Dermis blood vessel endothelial cell (primary cell): ENCODE measurements around the gene USP1. TPM values are rescaled to one million over a fixed set of nuclear protein-coding genes. Genes with fewer than 3 reads are reported as not detected.

Experiments used
- DNase-seq: peaks from one replicate; pipeline ENCODE4 v3.0.0; 2010
- total RNA-seq: library from RNA; depleted of rRNA; stranded (reverse); fragments of >200 nt; gene quantifications from 2 replicates; pipeline ENCODE4 v1.2.3, GENCODE V29; 2014

USP1 gene
- total RNA-seq, 1 donor from 2014 or later, result 28.1 TPM

DNA sequence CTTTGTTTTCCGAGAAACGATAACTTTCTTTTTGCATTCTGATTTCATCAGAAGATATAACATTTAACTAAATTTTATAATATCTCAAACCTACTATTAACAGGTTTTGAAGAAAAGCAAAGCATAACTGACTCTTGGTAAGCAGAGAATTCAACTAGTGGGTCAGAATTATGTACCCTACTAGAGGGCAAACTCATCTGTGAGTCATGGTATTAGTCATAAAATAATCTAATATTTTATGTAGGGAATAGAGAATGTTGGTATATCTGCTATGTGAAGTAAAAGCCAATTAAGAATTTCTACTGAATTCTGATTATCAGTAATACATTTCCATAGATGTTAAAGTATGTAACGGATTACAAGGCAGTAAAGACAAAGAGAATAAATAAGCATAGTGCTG, 56.8 kb downstream of the USP1 start:
- no peak for DNase-seq

DNA sequence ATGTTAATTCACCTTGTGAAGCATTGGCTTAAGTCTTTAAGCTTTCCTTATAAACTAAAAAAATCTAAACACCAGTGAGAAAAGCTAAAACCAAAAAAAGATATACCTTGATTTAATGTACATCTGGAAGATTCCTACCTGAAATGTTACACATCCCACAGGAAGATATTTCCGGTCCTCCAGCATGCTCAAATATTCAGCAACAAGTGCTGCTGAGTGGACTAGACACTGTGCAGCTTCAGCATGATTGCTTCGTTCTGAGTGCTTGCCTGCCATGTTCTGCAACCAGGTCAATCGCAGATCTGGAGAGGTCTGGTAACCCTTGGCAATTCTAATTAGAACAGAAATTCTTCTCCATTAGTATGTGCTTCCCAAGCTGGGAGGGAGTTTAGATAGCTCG, 57.3 kb downstream of the USP1 start:
- DNase-seq, result no peak

DNA sequence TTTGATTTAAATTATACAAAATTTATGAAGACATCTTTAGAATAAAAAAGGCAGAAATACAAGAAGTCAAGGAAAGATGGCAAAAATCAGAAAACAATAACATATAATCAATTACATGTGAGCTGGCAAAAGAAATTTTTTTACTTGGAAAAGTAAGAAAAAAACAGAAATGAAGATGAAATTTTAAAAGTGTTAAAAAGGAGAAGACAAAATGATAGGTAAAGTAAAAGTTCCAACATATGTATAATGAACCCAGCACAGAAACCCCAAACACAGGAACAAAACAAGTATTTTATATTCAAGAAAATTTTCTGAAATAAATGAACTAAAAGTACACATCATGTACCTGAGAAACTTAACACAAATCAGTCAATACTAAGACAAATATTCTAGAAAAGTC, 63.4 kb downstream of the USP1 start:
- DNase-seq, result no peak

Other genes starting within 250 kb of the USP1 start
- gene L1TD1, start 242.2 kb upstream of the USP1 start, total RNA-seq, result not detected in 2 replicates
- gene KANK4, start 117.6 kb upstream of the USP1 start, total RNA-seq, result not detected in 2 replicates
- not detected in 2 replicates for gene ANGPTL3, start 160.5 kb downstream of the USP1 start, total RNA-seq